Endothelial cell of umbilical vein (primary cell): ENCODE measurements around the gene R3HDM2. TPM values are rescaled to one million over a fixed set of nuclear protein-coding genes. Genes with fewer than 3 reads are reported as not detected.

Experiments used
- BruUV-seq: library from RNA; stranded (reverse); fragments of 400-500 nt; replicated peaks from 2 replicates; lab custom pipeline; 2021; lab: Mats Ljungman, UMichigan
- CTCF ChIA-PET: fragments of 300-600, 350-600 bp; sonication (Branson Sonifier 250); formaldehyde crosslinking; loops from one replicate; lab custom pipeline; 2021; ENCODE audit warnings: antibody characterized with exemption, inconsistent platforms; lab: Charles Lee
- POLR2A ChIA-PET: fragments of 300-600, 350-600 bp; sonication (Branson Sonifier 250); formaldehyde crosslinking; loops from one replicate; lab custom pipeline; 2021; ENCODE audit warnings: antibody characterized with exemption, inconsistent platforms; lab: Charles Lee
- DNase-seq: peaks from one replicate; pipeline ENCODE4 v3.0.0-alpha.2; 2011; ENCODE audit warnings: low read depth, low spot score
- FAIRE-seq: peaks from 2 replicates; lab custom pipeline; 2011; peaks lifted over from hg19 to GRCh38; lab: Jason Lieb, UNC
- H2AFZ ChIP-seq: 2 replicates; pipeline ENCODE4 v1.6.0; 2012; ENCODE audit warnings: low read depth, low read length, control low read depth, inconsistent platforms
- H3K27ac ChIP-seq: 2 replicates; pipeline ENCODE4 v1.5.1; 2011; ENCODE audit warnings: low read depth, mild to moderate bottlenecking, control low read depth, low read length, moderate library complexity; ENCODE audit not compliant: insufficient read depth
- H3K27me3 ChIP-seq, 2 experiments: 2 replicates each; pipeline versions ENCODE4 v1.6.0 to v1.6.1; 2011; ENCODE audit warnings: low read length in 2 of 2, mixed read lengths in 1 of 2; ENCODE audit not compliant: control insufficient read depth in 2 of 2, insufficient read depth in 2 of 2
- H3K36me3 ChIP-seq, 2 experiments: 2 replicates in 1 of 2; 3 replicates in 1 of 2; pipeline ENCODE4 v1.5.1; 2011; ENCODE audit warnings: low read length in 2 of 2, mild to moderate bottlenecking in 1 of 2, moderate library complexity in 1 of 2; ENCODE audit not compliant: control insufficient read depth in 2 of 2, insufficient read depth in 2 of 2; ENCODE audit errors: extremely low read depth in 1 of 2
- H3K4me1 ChIP-seq: 3 replicates; pipeline ENCODE4 v1.5.1; 2011; ENCODE audit warnings: mild to moderate bottlenecking, low read length; ENCODE audit not compliant: control insufficient read depth, insufficient read depth; ENCODE audit errors: extremely low read depth
- H3K4me2 ChIP-seq: 2 replicates; pipeline ENCODE4 v1.6.1; 2011; ENCODE audit warnings: low read length, control low read depth, mixed read lengths; ENCODE audit not compliant: insufficient read depth
- H3K4me3 ChIP-seq, 3 experiments: fragments of 200-600 bp in 1 of 3; sonication (generic), shearing (Covaris generic) in 1 of 3; replicated peaks in 1 of 3; 2 replicates each; pipeline ENCODE4 v1.5.1; 2011 to 2016; ENCODE audit warnings: control low read depth in 3 of 3, low read length in 3 of 3, mild to moderate bottlenecking in 2 of 3, inconsistent platforms in 1 of 3, low read depth in 1 of 3, moderate library complexity in 1 of 3; ENCODE audit not compliant: insufficient read depth in 1 of 3
- H3K79me2 ChIP-seq: 2 replicates; pipeline ENCODE4 v1.6.0; 2012; ENCODE audit warnings: low read length, inconsistent platforms; ENCODE audit not compliant: control insufficient read depth, insufficient read depth
- H3K9ac ChIP-seq: replicated peaks from 2 replicates; pipeline ENCODE3; 2011; ENCODE audit warnings: low read length, control low read depth; ENCODE audit not compliant: insufficient read depth; ENCODE audit errors: extremely low read depth
- H3K9me1 ChIP-seq: replicated peaks from 3 replicates; pipeline ENCODE4 v1.6.0; 2011; ENCODE audit warnings: mild to moderate bottlenecking, low read length; ENCODE audit not compliant: control insufficient read depth, insufficient read depth; ENCODE audit errors: extremely low read depth
- H3K9me3 ChIP-seq: replicated peaks from 2 replicates; pipeline ENCODE4 v1.5.1; 2012; ENCODE audit warnings: low read length, inconsistent platforms; ENCODE audit not compliant: control insufficient read depth, insufficient read depth
- H4K20me1 ChIP-seq: replicated peaks from 2 replicates; pipeline ENCODE3; 2011; ENCODE audit warnings: mild to moderate bottlenecking, low read length; ENCODE audit not compliant: control insufficient read depth, insufficient read depth; ENCODE audit errors: extremely low read depth
- CTCF ChIP-seq, 2 donors: IDR thresholded peaks; 1 replicate in 1 of 2; 2 replicates in 1 of 2; pipeline ENCODE4 v1.5.1; 2011; ENCODE audit warnings: low read length in 2 of 2, mild to moderate bottlenecking in 2 of 2, moderate library complexity in 2 of 2, control low read depth in 1 of 2, inconsistent platforms in 1 of 2, low read depth in 1 of 2; ENCODE audit not compliant: insufficient read depth in 1 of 2; ENCODE audit errors: extremely low read depth in 1 of 2
- EZH2 ChIP-seq: IDR thresholded peaks from 2 replicates; pipeline ENCODE4 v1.6.1; 2012; ENCODE audit warnings: borderline replicate concordance, low read depth, mild to moderate bottlenecking, moderate library complexity, low read length, inconsistent platforms; ENCODE audit not compliant: severe bottlenecking
- JUN ChIP-seq: IDR thresholded peaks from 2 replicates; pipeline ENCODE4 v1.6.1; 2011; ENCODE audit warnings: borderline replicate concordance, low read depth; ENCODE audit not compliant: insufficient read length, insufficient read depth
- MAX ChIP-seq: IDR thresholded peaks from 2 replicates; pipeline ENCODE4 v1.6.1; 2011; ENCODE audit not compliant: insufficient read depth, insufficient read length
- POLR2AphosphoS5 ChIP-seq: IDR thresholded peaks from 2 replicates; pipeline ENCODE4 v1.6.1; 2012; ENCODE audit warnings: low read depth, mild to moderate bottlenecking, control low read depth, low read length, moderate library complexity; ENCODE audit not compliant: insufficient read depth
- dilution Hi-C: fragments of 300-500 bp; cut with MboI; formaldehyde crosslinking; loops from one replicate; pipeline ENCODE4 v1.15.0; 2019; ENCODE audit warnings: low sequenced_read_pairs; ENCODE audit not compliant: extremely low pct_ligation_motif_present
- intact Hi-C: fragments of 100-400 bp; cut with micrococcal nuclease; formaldehyde crosslinking; loops from one replicate; pipeline ENCODE4 v1.10.0; 2022
- polyA plus RNA-seq, 4 experiments: library from polyadenylated mRNA; depleted of rRNA in 3 of 4; stranded (reverse) in 3 of 4; unstranded in 1 of 4; fragments of >200 nt; gene quantifications; 2 replicates each; pipeline versions ENCODE4 v1.2.1 to v1.2.3, GENCODE V29; 2011 to 2012; ENCODE audit warnings: missing spikeins in 1 of 4
- total RNA-seq: library from RNA; stranded (reverse); gene quantifications from 2 replicates; pipeline ENCODE4 v1.2.3, GENCODE V29; 2021

Gene R3HDM2
- total and polyA plus RNA-seq, 2 donors (not counting 3 experiments of a cell fraction or from before 2014, with no cell fraction given), result 26.1 to 31.3 TPM

GRCh38 chr12:57250956-57251355 is 179.9 kb downstream of the R3HDM2 start, which contains the start of gene STAC3:
STAC3 (minus strand) TSS chr12:57251187; CDS start chr12:57249636, 1,551 bp downstream.
- dilution Hi-C loops, result no loop called here

More at GRCh38 chr12:57250956-57251355, 179.9 kb downstream of the R3HDM2 start, which contains the start of gene STAC3:
- POLR2A ChIA-PET, result no interaction called here
- Histone ChIP-seq H3K27me3 (peaks cover 0 to 1% of the 10 kb centered on the region in 2 experiments), H3K4me2 (no peak within 1 kb of the TSS), H3K79me2 (no peaks in the 10 kb centered on the region), H3K4me3 (no peak within 1 kb of the TSS), H3K27ac (no peak within 1 kb of the TSS), H3K4me1 (no peaks in the 10 kb centered on the region), H3K36me3 (no peaks in the 10 kb centered on the region), H3K9me1 (no peaks in the 10 kb centered on the region), H3K9ac (no peak within 1 kb of the TSS), H3K9me3 (no peaks in the 10 kb centered on the region), H2AFZ (no peak within 1 kb of the TSS), H4K20me1 (no peaks in the 10 kb centered on the region)
- no peak for TF ChIP-seq POLR2AphosphoS5
- TF ChIP-seq EZH2, result no peak
- TF ChIP-seq JUN, result no peak
- no peak for TF ChIP-seq CTCF (IDR thresholded peaks at IDR 0.05; ENCODE audit: extremely low read depth in 1 of 2, insufficient read depth in 1 of 2, low read depth in 1 of 2, low read length in 2 of 2)
- no peak for TF ChIP-seq MAX
- CTCF ChIA-PET, result interaction anchor here (1.1 to 5.1 kb wide), 5 partner anchors 9 to 202 kb away, joined by 3 to 26 read pairs (median 5); partner anchors contain the start of gene SHMT2
- DNase-seq (no peak), FAIRE-seq (no peak)
- intact Hi-C loops, result no loop called here
- BruUV-seq, result no TSS peak
